ENCODE results near the gene RANBP6. TPM values are rescaled to one million over a fixed set of nuclear protein-coding genes. Genes with fewer than 3 reads are reported as not detected.

Gene RANBP6
- total and polyA plus RNA-seq, 4 donors = 31.7 to 73.5 (median 38.9) TPM

GRCh38 chr9:5982317-5982716 is 33.1 kb downstream of the RANBP6 start:
- WGBS (ENCODE audit: insufficient coverage) = 86% methylated on average over 1 of the region's 2 CpGs
- no peaks in the 10 kb centered on the region for H3K27me3 ChIP-seq (ENCODE audit: control insufficient read depth, insufficient read depth, low read length)
- DNase-seq (ENCODE audit: low read depth in 4 of 6, low spot score in 6 of 6) = no peak
- no peaks in the 10 kb centered on the region for H3K9me3 ChIP-seq (ENCODE audit: control insufficient read depth, insufficient read depth, low read length)
- no peaks in the 10 kb centered on the region for H3K4me1 ChIP-seq (ENCODE audit: control insufficient read depth, insufficient read depth, low read length)
- no peak overlapping the region for H3K4me3 ChIP-seq (ENCODE audit: low read depth, low read length)
- peaks cover 2% of the 10 kb centered on the region for H3K36me3 ChIP-seq (ENCODE audit: control insufficient read depth, insufficient read depth, low read length)
- H3K27ac ChIP-seq (ENCODE audit: low read depth, low read length) = no peak overlapping the region

- Histone ChIP-seq H3K4me1 (ENCODE audit: control insufficient read depth, insufficient read depth, low read length) (no peaks in the 10 kb centered on the region), H3K36me3 (ENCODE audit: control insufficient read depth, insufficient read depth, low read length) (peaks cover 4% of the 10 kb centered on the region), H3K27ac (ENCODE audit: low read depth, low read length) (no peak overlapping the region), H3K27me3 (ENCODE audit: control insufficient read depth, insufficient read depth, low read length) (no peaks in the 10 kb centered on the region), H3K9me3 (ENCODE audit: control insufficient read depth, insufficient read depth, low read length) (no peaks in the 10 kb centered on the region), H3K4me3 (ENCODE audit: low read depth, low read length) (no peak overlapping the region)
- no peak for DNase-seq (ENCODE audit: low read depth in 4 of 6, low spot score in 6 of 6)
- WGBS (ENCODE audit: insufficient coverage) = 100% methylated on average over 1 of the region's 1 CpG
Observed at GRCh38 chr9:5978523-5978922, 36.9 kb downstream of the RANBP6 start.

- no peak overlapping the region for H3K27ac ChIP-seq (ENCODE audit: low read depth, low read length)
- 100% methylated on average over 1 of the region's 2 CpGs for WGBS (ENCODE audit: insufficient coverage)
- DNase-seq (ENCODE audit: low read depth in 4 of 6, low spot score in 6 of 6) = no peak
- H3K36me3 ChIP-seq (ENCODE audit: control insufficient read depth, insufficient read depth, low read length) = peaks cover 3% of the 10 kb centered on the region
- no peaks in the 10 kb centered on the region for H3K4me1 ChIP-seq (ENCODE audit: control insufficient read depth, insufficient read depth, low read length)
- H3K27me3 ChIP-seq (ENCODE audit: control insufficient read depth, insufficient read depth, low read length) = no peaks in the 10 kb centered on the region
- no peak overlapping the region for H3K4me3 ChIP-seq (ENCODE audit: low read depth, low read length)
- H3K9me3 ChIP-seq (ENCODE audit: control insufficient read depth, insufficient read depth, low read length) = no peaks in the 10 kb centered on the region
Observed at GRCh38 chr9:5976674-5977397, 38.6 kb downstream of the RANBP6 start.

GRCh38 chr9:5971740-5972139 is 43.7 kb downstream of the RANBP6 start:
- no peaks in the 10 kb centered on the region for H3K4me1 ChIP-seq (ENCODE audit: control insufficient read depth, insufficient read depth, low read length)
- H3K4me3 ChIP-seq (ENCODE audit: low read depth, low read length) = no peak overlapping the region
- DNase-seq (ENCODE audit: low read depth in 4 of 6, low spot score in 6 of 6) = no peak
- H3K27me3 ChIP-seq (ENCODE audit: control insufficient read depth, insufficient read depth, low read length) = no peaks in the 10 kb centered on the region
- H3K9me3 ChIP-seq (ENCODE audit: control insufficient read depth, insufficient read depth, low read length) = no peaks in the 10 kb centered on the region
- peaks cover 3% of the 10 kb centered on the region for H3K36me3 ChIP-seq (ENCODE audit: control insufficient read depth, insufficient read depth, low read length)
- no peak overlapping the region for H3K27ac ChIP-seq (ENCODE audit: low read depth, low read length)

Small RNA genes lying within 50 kb of the gene (small RNA-seq; reads per million reads assigned to genes)
- gene MIR4665 (ENCODE audit: low replicate concordance) = not detected

Other genes starting within 250 kb of the RANBP6 start
- 10 to 100 TPM; 40.6 to 43.0 TPM for gene ERMP1, start 182.5 kb downstream of the RANBP6 start, total RNA-seq
- gene ERMP1, start 182.5 kb downstream of the RANBP6 start, polyA plus RNA-seq (ENCODE audit: insufficient read length in 2 of 2) = 10 to 100 TPM; 16.2 to 18.1 TPM
- 1 to 10 TPM in 1 of 2 donors, under 1 TPM in 1; 0.20 to 1.7 TPM for gene MLANA, start 124.7 kb downstream of the RANBP6 start, total RNA-seq
- gene MLANA, start 124.7 kb downstream of the RANBP6 start, polyA plus RNA-seq (ENCODE audit: insufficient read length in 2 of 2) = under 1 TPM; 0.49 to 0.89 TPM
- 10 to 100 TPM; 21.6 to 34.7 TPM for gene IL33, start 200.2 kb upstream of the RANBP6 start, total RNA-seq
- 10 to 100 TPM; 15.2 to 17.9 TPM for gene IL33, start 200.2 kb upstream of the RANBP6 start, polyA plus RNA-seq (ENCODE audit: insufficient read length in 2 of 2)